GM18526 (cell line): ENCODE measurements around the gene ITGB6.

Experiments
- POLR2A ChIP-seq: IDR thresholded peaks from 3 replicates; pipeline ENCODE4 v1.6.1; 2011; ENCODE audit not compliant: insufficient read length; ENCODE audit errors: extremely low read depth

ITGB6 gene

GRCh38 chr2:160169988-160170387, 30.1 kb downstream of the ITGB6 start:
- TF ChIP-seq POLR2A = no peak

- TF ChIP-seq POLR2A = no peak
Measured at GRCh38 chr2:160169471-160169870, 30.6 kb downstream of the ITGB6 start.

- no peak for TF ChIP-seq POLR2A
Measured at GRCh38 chr2:160168878-160169277, 31.2 kb downstream of the ITGB6 start.

- no peak for TF ChIP-seq POLR2A
Measured at GRCh38 chr2:160167089-160167740, 32.9 kb downstream of the ITGB6 start.

- no peak for TF ChIP-seq POLR2A
Measured at GRCh38 chr2:160165996-160166395, 34.1 kb downstream of the ITGB6 start.

GRCh38 chr2:160165081-160165480, 35.0 kb downstream of the ITGB6 start:
- TF ChIP-seq POLR2A = no peak

- no peak for TF ChIP-seq POLR2A
Measured at GRCh38 chr2:160157861-160158829, 41.9 kb downstream of the ITGB6 start.

GRCh38 chr2:160156665-160157064, 43.4 kb downstream of the ITGB6 start:
- TF ChIP-seq POLR2A = no peak

- no peak for TF ChIP-seq POLR2A
Measured at GRCh38 chr2:160156100-160156499, 44.0 kb downstream of the ITGB6 start.

- TF ChIP-seq POLR2A = no peak
Measured at GRCh38 chr2:160145471-160145870, 54.6 kb downstream of the ITGB6 start.

- no peak for TF ChIP-seq POLR2A
Measured at GRCh38 chr2:160144280-160144990, 55.6 kb downstream of the ITGB6 start.

GRCh38 chr2:160142472-160142871, 57.6 kb downstream of the ITGB6 start:
- TF ChIP-seq POLR2A = no peak

- no peak for TF ChIP-seq POLR2A
Measured at GRCh38 chr2:160141912-160142311, 58.2 kb downstream of the ITGB6 start.

GRCh38 chr2:160141419-160141818, 58.7 kb downstream of the ITGB6 start:
- TF ChIP-seq POLR2A = no peak

GRCh38 chr2:160140471-160140870, 59.6 kb downstream of the ITGB6 start:
- TF ChIP-seq POLR2A = no peak

GRCh38 chr2:160139991-160140390, 60.1 kb downstream of the ITGB6 start:
- TF ChIP-seq POLR2A = no peak
